SW 1271 (cell line): Measurements from ENCODE around the gene FLNC.

Source experiments
- DNase-seq, 2 experiments: peaks; one replicate each; lab custom pipeline; 2025; lab: John Stamatoyannopoulos, UW

FLNC gene

GRCh38 chr7:128879939-128880746 lies 49.9 kb downstream of the FLNC start:
- peak; percentile 15 to 31 for DNase-seq

GRCh38 chr7:128880791-128881457 lies 50.7 kb downstream of the FLNC start:
- DNase-seq: no peak

GRCh38 chr7:128881458-128882125 lies 51.4 kb downstream of the FLNC start:
- no peak for DNase-seq

GRCh38 chr7:128882134-128882533 lies 51.9 kb downstream of the FLNC start:
- DNase-seq: no peak

GRCh38 chr7:128883622-128884448 lies 53.6 kb downstream of the FLNC start:
- DNase-seq: peak; percentile 27 to 50

- DNase-seq: no peak
These were observed 54.6 kb downstream of the FLNC start for GRCh38 chr7:128884561-128885369.

GRCh38 chr7:128885370-128886187 lies 55.4 kb downstream of the FLNC start:
- DNase-seq: no peak

GRCh38 chr7:128886391-128887168 lies 56.4 kb downstream of the FLNC start:
- DNase-seq: no peak

- no peak for DNase-seq
These were observed 57.2 kb downstream of the FLNC start for GRCh38 chr7:128887169-128888038.

- no peak for DNase-seq
These were observed 58.0 kb downstream of the FLNC start for GRCh38 chr7:128888039-128888755.

GRCh38 chr7:128888756-128889095 lies 58.5 kb downstream of the FLNC start:
- DNase-seq: no peak

- no peak for DNase-seq
These were observed 58.9 kb downstream of the FLNC start for GRCh38 chr7:128889121-128889520.

- peak; percentile 12 to 18 for DNase-seq
These were observed 60.3 kb downstream of the FLNC start for GRCh38 chr7:128890306-128891109.

GRCh38 chr7:128891110-128891941 lies 61.1 kb downstream of the FLNC start:
- DNase-seq: no peak

- no peak for DNase-seq
These were observed 61.7 kb downstream of the FLNC start for GRCh38 chr7:128891942-128892269.

GRCh38 chr7:128892521-128893250 lies 62.5 kb downstream of the FLNC start:
- DNase-seq: no peak
